OCI-LY1 (cell line): ENCODE data around the gene MINDY1.

Experiments
- H2AFZ ChIP-seq: fragments of 200-600 bp; sonication (generic), shearing (Covaris generic); 2 replicates; pipeline ENCODE4 v1.6.0; 2014; ENCODE audit warnings: antibody characterized with exemption, mild to moderate bottlenecking, low read length
- H3F3A ChIP-seq: fragments of 200-600 bp; sonication (generic), shearing (Covaris generic); 2 replicates; pipeline ENCODE4 v1.6.0; 2014; ENCODE audit warnings: mild to moderate bottlenecking, antibody characterized with exemption, low read length, moderate library complexity; ENCODE audit not compliant: insufficient read depth
- H3K27ac ChIP-seq: fragments of 200-600 bp; sonication (generic); 2 replicates; pipeline ENCODE4 v1.5.1; 2014; ENCODE audit warnings: low read length, mixed run types, mild to moderate bottlenecking, low read depth; ENCODE audit not compliant: poor library complexity, severe bottlenecking
- H3K27me3 ChIP-seq: fragments of 200-600 bp; sonication (generic); 2 replicates; pipeline ENCODE4 v1.6.0; 2014; ENCODE audit warnings: antibody characterized with exemption, mild to moderate bottlenecking, low read length, moderate library complexity; ENCODE audit not compliant: insufficient read depth
- H3K36me3 ChIP-seq: fragments of 200-600 bp; sonication (generic); 2 replicates; pipeline ENCODE4 v1.6.1; 2014; ENCODE audit warnings: mild to moderate bottlenecking, antibody characterized with exemption, low read length, moderate library complexity, mixed read lengths; ENCODE audit not compliant: insufficient read depth
- H3K4me1 ChIP-seq: fragments of 200-600 bp; sonication (generic); 2 replicates; pipeline ENCODE4 v1.5.1; 2014; ENCODE audit warnings: mild to moderate bottlenecking, low read length, moderate library complexity; ENCODE audit not compliant: insufficient read depth, severe bottlenecking
- H3K4me2 ChIP-seq: fragments of 200-600 bp; sonication (generic), shearing (Covaris generic); 2 replicates; pipeline ENCODE4 v1.6.1; 2014; ENCODE audit warnings: low read length
- H3K4me3 ChIP-seq: fragments of 200-600 bp; sonication (generic); 2 replicates; pipeline ENCODE4 v1.5.1; 2014; ENCODE audit warnings: low read length, low read depth, mild to moderate bottlenecking, mixed read lengths; ENCODE audit not compliant: poor library complexity, severe bottlenecking
- H3K79me2 ChIP-seq: fragments of 200-600 bp; shearing (Covaris generic); 2 replicates; pipeline ENCODE4 v1.6.1; 2016; ENCODE audit warnings: mixed run types, low read length, mixed read lengths; ENCODE audit not compliant: insufficient read depth
- H3K9ac ChIP-seq: fragments of 200-600 bp; sonication (generic), shearing (Covaris generic); 2 replicates; pipeline ENCODE4 v1.6.1; 2014; ENCODE audit warnings: mild to moderate bottlenecking, low read length, mixed read lengths
- H3K9me2 ChIP-seq: fragments of 200-600 bp; sonication (generic), shearing (Covaris generic); 2 replicates; pipeline ENCODE4 v1.6.1; 2014; ENCODE audit warnings: low read depth, mild to moderate bottlenecking, low read length, mixed read lengths
- H3K9me3 ChIP-seq: fragments of 200-600 bp; shearing (Covaris generic); 2 replicates; pipeline ENCODE4 v1.6.1; 2014; ENCODE audit warnings: low read length, mixed read lengths
- H4K20me1 ChIP-seq: fragments of 200-600 bp; sonication (generic), shearing (Covaris generic); 2 replicates; pipeline ENCODE4 v1.6.0; 2016; ENCODE audit warnings: mild to moderate bottlenecking, low read length; ENCODE audit not compliant: insufficient read depth
- EZH2 ChIP-seq: fragments of 200-600 bp; sonication (generic), shearing (Covaris generic); IDR thresholded peaks from 2 replicates; pipeline ENCODE4 v1.8.0; 2017; ENCODE audit warnings: borderline replicate concordance, mixed run types, mild to moderate bottlenecking, antibody characterized with exemption, low read length, moderate library complexity, mixed read lengths
- TF ChIP-seq, protein P1 (sequence below): fragments of 200-600 bp; sonication (generic), shearing (Covaris generic); IDR thresholded peaks from 2 replicates; pipeline ENCODE4 v1.5.1; 2017; ENCODE audit warnings: mild to moderate bottlenecking, antibody characterized with exemption, low read length, moderate library complexity, mixed read lengths

The MINDY1 gene

DNA sequence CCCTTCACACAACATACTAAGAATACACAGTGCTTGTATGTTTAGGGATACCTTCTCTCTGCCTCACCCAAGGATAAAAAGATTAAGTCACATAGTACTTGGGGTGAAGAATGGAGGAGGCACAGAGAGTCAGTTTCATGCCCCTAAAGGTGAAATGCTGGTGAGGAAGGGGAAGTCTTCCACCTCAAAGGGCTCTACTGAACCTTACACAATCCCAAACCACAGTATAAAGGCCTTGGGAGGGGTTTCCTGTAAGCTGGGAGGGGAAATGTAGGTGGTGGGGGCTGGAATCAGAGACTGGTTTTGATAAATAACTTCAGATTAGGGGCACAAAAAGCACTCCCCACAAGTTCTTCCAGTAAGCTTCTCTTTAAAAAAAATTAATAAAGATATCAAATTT, 3.5 kb downstream of the MINDY1 start:
- Histone ChIP-seq H3K27ac (no peak overlapping the region), H3K4me2 (no peak overlapping the region), H3K9me2 (no peaks in the 10 kb centered on the region), H3K4me3 (no peak overlapping the region), H3K79me2 (no peaks in the 10 kb centered on the region), H4K20me1 (no peaks in the 10 kb centered on the region), H3K9me3 (no peaks in the 10 kb centered on the region), H3F3A (no peaks in the 10 kb centered on the region), H3K4me1 (peaks cover 31% of the 10 kb centered on the region), H3K27me3 (no peaks in the 10 kb centered on the region), H3K9ac (no peak overlapping the region), H3K36me3 (no peaks in the 10 kb centered on the region; the same call in 1 of the 2 replicates), H2AFZ (no peak overlapping the region)
- TF ChIP-seq, protein P1, sequence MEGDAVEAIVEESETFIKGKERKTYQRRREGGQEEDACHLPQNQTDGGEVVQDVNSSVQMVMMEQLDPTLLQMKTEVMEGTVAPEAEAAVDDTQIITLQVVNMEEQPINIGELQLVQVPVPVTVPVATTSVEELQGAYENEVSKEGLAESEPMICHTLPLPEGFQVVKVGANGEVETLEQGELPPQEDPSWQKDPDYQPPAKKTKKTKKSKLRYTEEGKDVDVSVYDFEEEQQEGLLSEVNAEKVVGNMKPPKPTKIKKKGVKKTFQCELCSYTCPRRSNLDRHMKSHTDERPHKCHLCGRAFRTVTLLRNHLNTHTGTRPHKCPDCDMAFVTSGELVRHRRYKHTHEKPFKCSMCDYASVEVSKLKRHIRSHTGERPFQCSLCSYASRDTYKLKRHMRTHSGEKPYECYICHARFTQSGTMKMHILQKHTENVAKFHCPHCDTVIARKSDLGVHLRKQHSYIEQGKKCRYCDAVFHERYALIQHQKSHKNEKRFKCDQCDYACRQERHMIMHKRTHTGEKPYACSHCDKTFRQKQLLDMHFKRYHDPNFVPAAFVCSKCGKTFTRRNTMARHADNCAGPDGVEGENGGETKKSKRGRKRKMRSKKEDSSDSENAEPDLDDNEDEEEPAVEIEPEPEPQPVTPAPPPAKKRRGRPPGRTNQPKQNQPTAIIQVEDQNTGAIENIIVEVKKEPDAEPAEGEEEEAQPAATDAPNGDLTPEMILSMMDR, result no peak
- no peak for TF ChIP-seq EZH2

DNA sequence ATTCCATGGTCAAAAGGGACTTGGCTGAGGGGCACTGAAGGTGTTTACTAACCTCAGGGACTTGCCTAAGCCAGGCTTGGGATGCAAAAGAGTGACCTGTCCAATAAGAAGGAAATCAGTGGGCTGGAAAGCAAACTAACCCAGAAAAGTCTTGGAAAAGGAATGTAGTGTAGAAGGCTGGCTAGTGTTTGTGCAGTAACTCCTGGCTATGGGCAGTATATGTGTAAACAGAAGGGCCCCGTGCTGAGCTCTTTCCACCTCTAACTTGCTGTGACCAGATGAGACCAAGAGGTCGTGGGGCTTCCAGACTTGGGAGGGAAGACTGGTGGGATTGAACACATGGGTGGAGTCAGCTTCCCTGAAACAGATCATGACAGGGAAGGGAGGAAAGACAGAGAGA, 4.1 kb downstream of the MINDY1 start:
- Histone ChIP-seq H3K36me3 (no peaks in the 10 kb centered on the region; the same call in 1 of the 2 replicates), H3K79me2 (no peaks in the 10 kb centered on the region), H3K9me3 (no peaks in the 10 kb centered on the region), H3K27ac (no peak overlapping the region), H2AFZ (no peak overlapping the region), H4K20me1 (no peaks in the 10 kb centered on the region), H3F3A (no peaks in the 10 kb centered on the region), H3K4me1 (peaks cover 26% of the 10 kb centered on the region), H3K4me3 (no peak overlapping the region), H3K27me3 (no peaks in the 10 kb centered on the region), H3K9me2 (no peaks in the 10 kb centered on the region), H3K4me2 (no peak overlapping the region), H3K9ac (no peak overlapping the region)
- TF ChIP-seq, protein P1, result no peak
- TF ChIP-seq EZH2, result no peak

DNA sequence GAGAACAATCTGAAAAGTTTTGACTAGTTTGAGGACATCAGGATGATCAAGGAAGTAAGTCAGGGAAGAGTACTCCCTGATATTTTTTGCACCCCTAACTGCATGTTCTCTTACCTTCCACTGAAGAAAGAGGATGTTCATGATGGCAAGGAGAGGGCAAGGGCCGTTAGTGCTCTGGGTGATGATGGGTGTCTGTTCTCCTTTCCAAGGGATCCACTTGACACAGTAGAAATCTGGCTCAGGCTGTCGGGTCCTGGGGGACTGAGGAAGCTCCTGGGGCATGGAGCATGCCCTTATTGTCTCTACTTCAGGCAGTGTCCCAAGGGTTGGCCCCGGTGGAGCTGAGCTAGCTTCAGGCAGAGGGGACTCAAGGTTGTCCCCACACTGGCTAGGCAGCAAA, 4.7 kb downstream of the MINDY1 start:
- Histone ChIP-seq H3K27ac (no peak overlapping the region), H3K4me2 (no peak overlapping the region)

More for the DNA sequence above, 4.7 kb downstream of the MINDY1 start:
- Histone ChIP-seq H3F3A (no peaks in the 10 kb centered on the region), H3K9ac (no peak overlapping the region), H3K79me2 (no peaks in the 10 kb centered on the region), H3K36me3 (no peaks in the 10 kb centered on the region; the same call in 1 of the 2 replicates), H3K27me3 (no peaks in the 10 kb centered on the region), H3K4me3 (no peak overlapping the region), H2AFZ (no peak overlapping the region), H3K4me1 (peaks cover 22% of the 10 kb centered on the region), H3K9me2 (no peaks in the 10 kb centered on the region), H4K20me1 (no peaks in the 10 kb centered on the region), H3K9me3 (no peaks in the 10 kb centered on the region)
- TF ChIP-seq, protein P1, result no peak
- TF ChIP-seq EZH2, result no peak
